ENCODE data around the gene AHCY. TPM values are rescaled to one million over a fixed set of nuclear protein-coding genes. Genes with fewer than 3 reads are reported as not detected.
A peak's percentile ranks its signal among the peaks of the same experiment; 100 is the strongest.
"Not testable (repeated sequence)": the region's sequence is repeated elsewhere in the genome, so short reads cannot be mapped to it uniquely, and the experiment has no call there.

Gene AHCY
- total RNA-seq, 1 donor = 88.3 TPM

GRCh38 chr20:34268851-34269636 is 34.1 kb downstream of the AHCY start:
- peak overlapping the region; percentile 39 for H3K4me3 ChIP-seq (ENCODE audit: low read depth, low read length)
- no peak for TF ChIP-seq CTCF (IDR thresholded peaks at IDR 0.05; ENCODE audit: insufficient read depth, low read length)
- no peak for DNase-seq (ENCODE audit: low read depth)

- H3K4me3 ChIP-seq (ENCODE audit: low read depth, low read length) = no peak overlapping the region
- TF ChIP-seq CTCF (IDR thresholded peaks at IDR 0.05; ENCODE audit: insufficient read depth, low read length) = no peak
These were observed 35.0 kb downstream of the AHCY start for GRCh38 chr20:34268145-34268544.

GRCh38 chr20:34264141-34264540 is 39.0 kb downstream of the AHCY start:
- H3K4me3 ChIP-seq (ENCODE audit: low read depth, low read length) = no peak overlapping the region
- DNase-seq (ENCODE audit: low read depth) = no peak
- TF ChIP-seq CTCF (IDR thresholded peaks at IDR 0.05; ENCODE audit: insufficient read depth, low read length) = no peak

More at GRCh38 chr20:34268145-34268544, 35.0 kb downstream of the AHCY start:
- DNase-seq (ENCODE audit: low read depth) = no peak

GRCh38 chr20:34263468-34263867 is 39.7 kb downstream of the AHCY start:
- H3K4me3 ChIP-seq (ENCODE audit: low read depth, low read length); DNase-seq (ENCODE audit: low read depth): not testable (repeated sequence)

GRCh38 chr20:34262488-34263288 is 40.5 kb downstream of the AHCY start:
- DNase-seq (ENCODE audit: low read depth) = peak; percentile 69
- no peak for TF ChIP-seq CTCF (IDR thresholded peaks at IDR 0.05; ENCODE audit: insufficient read depth, low read length)
- H3K4me3 ChIP-seq (ENCODE audit: low read depth, low read length) = no peak overlapping the region

GRCh38 chr20:34260208-34260942 is 42.8 kb downstream of the AHCY start:
- no peak for TF ChIP-seq CTCF (IDR thresholded peaks at IDR 0.05; ENCODE audit: insufficient read depth, low read length)
- no peak overlapping the region for H3K4me3 ChIP-seq (ENCODE audit: low read depth, low read length)
- DNase-seq (ENCODE audit: low read depth) = no peak
